T-helper 1 cell treated with Interleukin-12 subunit alpha and Interleukin-12 subunit beta and Interleukin-4 antibody, amounts not matched to agents 30 μg/mL and 1 μg/mL, for 36 hours (primary cell): ENCODE data around the gene FEV.

ENCODE experiments used
- H3K27ac Mint-ChIP-seq: one replicate; pipeline ENCODE4 v1.8.0; 2021; ENCODE audit warnings: mild to moderate bottlenecking, mixed read lengths
- H3K27me3 Mint-ChIP-seq: one replicate; pipeline ENCODE4 v1.8.0; 2021; ENCODE audit warnings: low read depth, mixed read lengths
- H3K36me3 Mint-ChIP-seq: one replicate; pipeline ENCODE4 v1.8.0; 2021; ENCODE audit warnings: low read depth, mixed read lengths
- H3K4me1 Mint-ChIP-seq: one replicate; pipeline ENCODE4 v1.8.0; 2021; ENCODE audit warnings: low read depth, mixed read lengths
- H3K4me3 Mint-ChIP-seq: one replicate; pipeline ENCODE4 v1.8.0; 2021; ENCODE audit warnings: mild to moderate bottlenecking, moderate library complexity, mixed read lengths
- H3K9me3 Mint-ChIP-seq: one replicate; pipeline ENCODE4 v1.8.0; 2021; ENCODE audit warnings: mixed read lengths

FEV gene

GRCh38 chr2:218992196-218992595, 7.2 kb upstream of the FEV start:
- Mint-ChIP-seq H3K27ac (no peak overlapping the region), H3K36me3 (no peaks in the 10 kb centered on the region), H3K9me3 (no peaks in the 10 kb centered on the region), H3K4me3 (no peak overlapping the region), H3K4me1 (peaks cover 4% of the 10 kb centered on the region), H3K27me3 (peaks cover 89% of the 10 kb centered on the region)

DNA sequence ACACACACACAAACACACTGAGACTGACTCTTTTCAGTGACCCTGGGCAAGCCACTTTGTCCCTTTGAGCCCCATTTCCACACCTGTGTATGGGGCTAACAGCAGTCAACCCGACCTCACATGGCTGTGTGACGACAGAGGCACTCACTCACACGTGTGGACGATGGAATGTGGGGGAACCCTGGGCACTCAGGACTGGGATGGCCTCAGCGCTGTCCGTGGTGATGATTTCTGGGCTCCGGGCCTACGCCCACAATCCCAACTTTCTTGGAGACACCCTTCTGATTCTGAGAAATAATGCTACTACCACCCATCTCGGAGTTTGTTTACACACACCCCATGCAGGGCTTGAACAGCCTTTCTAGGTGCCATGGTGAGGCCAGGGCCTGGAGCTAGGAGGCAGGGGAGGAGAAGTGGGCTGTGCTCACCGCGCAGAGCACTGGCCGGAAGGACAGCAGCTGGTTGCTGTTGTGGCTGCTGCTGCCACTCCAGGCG, 6.7 kb upstream of the FEV start:
- no peaks in the 10 kb centered on the region for H3K36me3 Mint-ChIP-seq
- peaks cover 4% of the 10 kb centered on the region for H3K4me1 Mint-ChIP-seq
- no peak overlapping the region for H3K4me3 Mint-ChIP-seq
- H3K27me3 Mint-ChIP-seq = peaks cover 91% of the 10 kb centered on the region
- no peaks in the 10 kb centered on the region for H3K9me3 Mint-ChIP-seq
- no peak overlapping the region for H3K27ac Mint-ChIP-seq

- H3K4me1 Mint-ChIP-seq = peaks cover 6% of the 10 kb centered on the region
- H3K27ac Mint-ChIP-seq = no peak overlapping the region
- H3K9me3 Mint-ChIP-seq = no peaks in the 10 kb centered on the region
Observed at GRCh38 chr2:218990612-218991011, 5.6 kb upstream of the FEV start.

GRCh38 chr2:218990052-218990451, 5.1 kb upstream of the FEV start:
- H3K27me3 Mint-ChIP-seq = peaks cover 92% of the 10 kb centered on the region
- peaks cover 3% of the 10 kb centered on the region for H3K4me1 Mint-ChIP-seq
- no peak overlapping the region for H3K27ac Mint-ChIP-seq
- no peaks in the 10 kb centered on the region for H3K9me3 Mint-ChIP-seq
- no peak overlapping the region for H3K4me3 Mint-ChIP-seq
- no peaks in the 10 kb centered on the region for H3K36me3 Mint-ChIP-seq

More at GRCh38 chr2:218990612-218991011, 5.6 kb upstream of the FEV start:
- peaks cover 94% of the 10 kb centered on the region for H3K27me3 Mint-ChIP-seq
- H3K36me3 Mint-ChIP-seq = no peaks in the 10 kb centered on the region
- H3K4me3 Mint-ChIP-seq = no peak overlapping the region

DNA sequence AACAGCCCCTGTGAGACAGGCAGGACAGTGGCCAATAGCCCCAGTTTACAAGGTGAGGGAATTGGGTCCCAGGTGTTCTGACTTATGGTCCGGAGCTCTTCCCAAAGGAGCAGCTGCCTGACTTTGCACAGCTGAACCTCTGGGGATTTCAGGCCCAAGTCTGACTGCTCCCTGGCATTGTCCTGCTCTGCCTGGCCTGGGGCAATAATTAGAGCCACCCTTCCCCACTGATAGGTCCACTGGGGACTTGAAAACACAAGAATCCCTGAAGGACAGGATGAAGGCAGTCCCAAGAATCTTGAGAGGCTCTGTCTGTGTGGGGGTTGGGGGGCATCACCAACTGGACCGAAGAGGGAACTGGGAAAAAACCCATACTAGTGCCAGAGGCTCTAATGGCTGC, 3.7 kb upstream of the FEV start:
- H3K27ac Mint-ChIP-seq = no peak overlapping the region
- H3K9me3 Mint-ChIP-seq = no peaks in the 10 kb centered on the region
- H3K36me3 Mint-ChIP-seq = no peaks in the 10 kb centered on the region
- H3K4me3 Mint-ChIP-seq = no peak overlapping the region
- peaks cover 5% of the 10 kb centered on the region for H3K4me1 Mint-ChIP-seq
- peaks cover 83% of the 10 kb centered on the region for H3K27me3 Mint-ChIP-seq

DNA sequence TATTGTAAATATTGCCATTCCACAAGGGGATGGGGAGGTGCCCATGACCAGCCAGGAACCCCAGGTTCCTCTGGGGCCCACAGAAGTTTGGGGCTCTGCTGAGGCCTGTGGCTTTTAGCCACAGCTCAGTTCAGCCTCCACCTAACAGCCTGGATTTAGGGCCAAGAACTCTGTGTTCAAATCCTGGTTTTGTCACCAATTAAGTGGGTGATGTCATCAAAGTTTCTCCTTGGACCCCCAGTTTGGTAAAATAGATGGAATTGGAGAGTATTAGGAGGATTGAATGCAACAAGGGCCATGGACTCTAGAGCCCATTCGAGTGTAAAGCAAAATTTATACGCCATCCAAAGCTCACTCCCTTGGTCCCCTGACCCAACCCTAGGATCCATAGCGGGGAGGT, 3.2 kb upstream of the FEV start:
- Mint-ChIP-seq H3K4me1 (peaks cover 5% of the 10 kb centered on the region), H3K36me3 (no peaks in the 10 kb centered on the region), H3K27me3 (peaks cover 86% of the 10 kb centered on the region), H3K9me3 (no peaks in the 10 kb centered on the region), H3K4me3 (no peak overlapping the region), H3K27ac (no peak overlapping the region)

- peaks cover 6% of the 10 kb centered on the region for H3K4me1 Mint-ChIP-seq
- no peak overlapping the region for H3K4me3 Mint-ChIP-seq
- H3K36me3 Mint-ChIP-seq = no peaks in the 10 kb centered on the region
- peaks cover 86% of the 10 kb centered on the region for H3K27me3 Mint-ChIP-seq
- H3K9me3 Mint-ChIP-seq = no peaks in the 10 kb centered on the region
- H3K27ac Mint-ChIP-seq = no peak overlapping the region
Observed at GRCh38 chr2:218986148-218986761, 1.3 kb upstream of the FEV start.

DNA sequence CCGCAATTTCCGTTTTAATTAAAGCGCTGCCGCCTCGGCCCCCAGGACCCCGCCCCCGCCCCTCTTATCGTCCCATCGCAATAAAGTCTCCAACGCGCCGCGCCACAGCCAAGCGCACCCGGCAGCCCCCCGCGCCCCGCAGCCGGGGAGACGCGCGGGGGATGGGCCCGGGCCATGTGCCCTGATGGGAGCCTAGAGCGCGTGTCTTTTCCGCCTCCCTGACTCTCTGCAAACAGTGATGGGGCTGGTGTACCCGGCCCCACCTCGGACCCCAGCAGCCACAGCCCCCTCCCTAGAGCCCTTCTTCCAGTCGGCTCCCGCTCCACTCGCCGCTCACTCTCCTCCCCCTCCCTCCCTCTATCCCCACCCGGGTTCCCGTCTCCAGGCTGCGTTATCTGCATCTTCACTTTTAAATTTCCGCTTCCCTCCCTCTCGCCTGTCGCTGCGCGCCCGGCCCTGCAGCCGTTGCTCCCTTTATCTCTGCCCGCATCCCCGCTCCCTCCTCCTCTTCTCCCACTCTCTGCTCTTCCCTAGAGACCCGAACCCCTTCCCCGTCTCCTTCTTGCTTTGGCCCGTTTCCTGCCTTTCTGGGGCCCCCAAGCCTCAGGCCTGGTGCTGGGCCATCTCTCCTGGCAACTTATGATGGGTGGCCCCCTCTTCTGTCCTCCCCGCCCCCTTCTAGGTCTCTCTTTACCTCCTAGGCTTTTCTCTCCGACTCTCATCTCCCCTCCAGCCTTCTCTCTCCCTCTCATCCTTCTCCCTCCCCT, 524 bp upstream of the FEV start:
- Mint-ChIP-seq H3K4me1 (peaks cover 10% of the 10 kb centered on the region), H3K27me3 (peaks cover 84% of the 10 kb centered on the region), H3K9me3 (no peaks in the 10 kb centered on the region), H3K36me3 (peaks cover 1% of the 10 kb centered on the region), H3K4me3 (no peak overlapping the region), H3K27ac (no peak overlapping the region)

DNA sequence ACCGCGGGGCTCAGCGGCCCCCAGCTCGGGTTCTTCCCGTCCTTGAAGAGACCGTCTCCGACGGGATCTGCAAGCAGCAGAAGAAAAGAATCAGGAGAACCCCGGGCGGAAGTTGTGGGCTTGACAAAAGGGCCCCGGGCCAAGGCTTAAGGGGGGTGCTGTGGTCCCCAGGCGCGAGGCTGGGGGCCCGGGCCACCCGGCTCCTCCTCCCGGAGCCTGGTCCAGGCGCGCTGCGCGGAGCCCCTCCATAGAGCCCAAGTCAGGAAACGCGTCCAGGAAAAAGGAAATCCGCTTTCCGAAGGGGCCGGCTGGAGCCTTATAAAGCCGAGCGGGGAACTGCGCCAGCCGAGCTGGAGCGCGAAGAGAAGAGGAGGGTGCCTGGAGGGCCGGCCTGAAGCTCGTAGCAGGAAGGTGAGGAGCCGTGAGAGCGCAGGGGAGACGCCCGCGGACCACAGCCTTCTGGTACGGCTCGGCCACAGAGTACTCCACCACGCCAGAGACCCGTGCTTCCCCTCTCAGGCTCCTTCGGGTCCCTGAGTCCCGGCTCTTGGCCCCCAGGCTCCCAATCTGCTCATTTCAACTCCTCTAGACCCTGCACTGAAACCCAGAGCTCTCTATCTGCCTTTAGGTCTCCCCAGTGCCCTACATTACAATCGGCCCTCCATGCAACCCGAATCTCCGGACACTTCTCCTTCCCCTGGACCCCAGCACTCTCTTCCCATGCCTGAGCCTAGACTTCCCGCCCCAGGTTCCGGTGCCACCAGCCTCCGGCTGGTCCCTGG, 554 bp downstream of the FEV start:
- peaks cover 12% of the 10 kb centered on the region for H3K4me1 Mint-ChIP-seq
- H3K27me3 Mint-ChIP-seq = peaks cover 82% of the 10 kb centered on the region
- peak overlapping the region; percentile 52 for H3K27ac Mint-ChIP-seq
- peaks cover 3% of the 10 kb centered on the region for H3K36me3 Mint-ChIP-seq
- no peak overlapping the region for H3K4me3 Mint-ChIP-seq
- H3K9me3 Mint-ChIP-seq = no peaks in the 10 kb centered on the region

- H3K4me1 Mint-ChIP-seq = peaks cover 12% of the 10 kb centered on the region
- H3K4me3 Mint-ChIP-seq = no peak overlapping the region
- peaks cover 3% of the 10 kb centered on the region for H3K36me3 Mint-ChIP-seq
- no peak overlapping the region for H3K27ac Mint-ChIP-seq
- H3K27me3 Mint-ChIP-seq = peaks cover 79% of the 10 kb centered on the region
- H3K9me3 Mint-ChIP-seq = no peaks in the 10 kb centered on the region
Observed at GRCh38 chr2:218983934-218984238, 1.1 kb downstream of the FEV start.

DNA sequence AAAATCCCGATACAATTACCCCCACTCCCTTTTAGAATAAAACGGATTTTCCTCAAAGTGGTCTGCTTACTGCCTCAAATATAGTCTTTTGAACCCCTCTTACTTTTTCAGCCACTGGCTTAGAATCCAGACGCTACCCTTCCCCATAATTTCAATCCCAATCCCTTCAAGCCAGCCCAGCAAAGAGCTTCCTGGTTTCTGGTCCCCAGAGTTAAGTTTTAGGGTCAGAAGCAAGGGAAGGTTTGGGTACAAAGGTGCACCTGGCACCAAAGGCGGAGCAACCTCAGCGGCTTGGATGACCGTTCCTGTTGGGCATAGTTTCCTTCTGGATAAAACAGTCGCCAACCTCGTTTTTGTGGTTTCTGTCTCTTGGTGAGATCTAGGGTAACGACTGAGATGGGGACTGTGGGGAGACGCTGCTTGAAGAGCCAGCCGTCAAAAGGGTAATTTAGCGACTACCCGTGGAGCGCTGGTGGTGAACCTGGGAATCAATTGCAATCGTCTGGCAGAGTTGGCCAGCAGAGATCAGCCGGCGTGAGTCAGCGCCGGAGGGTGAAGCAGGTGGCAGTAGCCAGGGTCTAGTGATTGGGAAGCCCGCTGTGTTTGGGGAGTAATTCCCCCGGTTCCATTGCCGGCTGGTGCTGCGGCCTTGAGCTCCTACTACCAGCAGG, 1.6 kb downstream of the FEV start:
- no peaks in the 10 kb centered on the region for H3K9me3 Mint-ChIP-seq
- H3K4me1 Mint-ChIP-seq = peaks cover 12% of the 10 kb centered on the region
- H3K27ac Mint-ChIP-seq = no peak overlapping the region
- H3K36me3 Mint-ChIP-seq = peaks cover 3% of the 10 kb centered on the region
- no peak overlapping the region for H3K4me3 Mint-ChIP-seq
- peaks cover 78% of the 10 kb centered on the region for H3K27me3 Mint-ChIP-seq

GRCh38 chr2:218982586-218983262, 2.3 kb downstream of the FEV start:
- Mint-ChIP-seq H3K36me3 (peaks cover 3% of the 10 kb centered on the region), H3K27me3 (peaks cover 74% of the 10 kb centered on the region), H3K27ac (no peak overlapping the region), H3K4me1 (peaks cover 12% of the 10 kb centered on the region), H3K9me3 (no peaks in the 10 kb centered on the region), H3K4me3 (no peak overlapping the region)

DNA sequence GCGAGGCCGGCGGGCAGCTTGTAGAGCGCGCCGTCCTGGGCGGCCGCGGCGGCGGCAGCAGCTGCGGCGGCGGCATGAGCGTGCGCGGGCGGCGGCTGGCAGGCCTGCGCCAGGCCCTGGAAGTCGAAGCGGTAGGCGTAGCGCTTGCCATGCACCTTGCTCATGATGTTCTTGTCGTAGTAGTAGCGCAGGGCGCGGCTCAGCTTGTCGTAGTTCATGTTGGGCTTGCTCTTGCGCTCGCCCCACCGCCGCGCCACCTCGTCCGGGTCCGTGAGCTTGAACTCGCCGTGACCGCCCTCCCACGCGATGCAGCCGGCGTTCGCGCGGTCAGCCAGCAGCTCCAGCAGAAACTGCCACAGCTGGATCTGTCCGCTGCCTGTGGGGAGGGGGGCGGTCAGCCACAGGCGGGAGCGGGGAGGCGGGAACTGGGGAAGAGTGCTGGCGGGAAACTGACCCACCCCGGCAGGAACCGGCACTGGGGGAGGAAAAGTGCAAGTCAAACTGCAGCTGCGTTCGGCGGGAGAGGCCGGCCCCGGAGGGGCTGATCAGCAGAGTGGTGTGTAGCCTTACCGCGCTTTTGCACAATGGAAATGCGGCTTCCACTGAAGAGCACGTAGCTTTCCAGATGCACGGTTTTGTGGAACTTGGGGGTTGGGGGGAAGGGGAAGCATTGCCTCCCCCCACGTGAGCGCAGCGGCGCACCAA, 3.0 kb downstream of the FEV start:
- H3K9me3 Mint-ChIP-seq = no peaks in the 10 kb centered on the region
- H3K27ac Mint-ChIP-seq = no peak overlapping the region
- no peak overlapping the region for H3K4me3 Mint-ChIP-seq
- peaks cover 74% of the 10 kb centered on the region for H3K27me3 Mint-ChIP-seq
- H3K36me3 Mint-ChIP-seq = peaks cover 3% of the 10 kb centered on the region
- peaks cover 12% of the 10 kb centered on the region for H3K4me1 Mint-ChIP-seq
